GM12872 (cell line): Measurements from ENCODE around the gene SLC6A15.

Experiments
- TF ChIP-seq, protein P1 (sequence below): IDR thresholded peaks from 3 replicates; pipeline ENCODE4 v1.5.1; 2011; ENCODE audit warnings: low read depth, mild to moderate bottlenecking, low read length, moderate library complexity; ENCODE audit not compliant: insufficient read depth

The SLC6A15 gene

GRCh38 chr12:84910549-84911241 is 1.9 kb downstream of the SLC6A15 start:
- TF ChIP-seq, protein P1, sequence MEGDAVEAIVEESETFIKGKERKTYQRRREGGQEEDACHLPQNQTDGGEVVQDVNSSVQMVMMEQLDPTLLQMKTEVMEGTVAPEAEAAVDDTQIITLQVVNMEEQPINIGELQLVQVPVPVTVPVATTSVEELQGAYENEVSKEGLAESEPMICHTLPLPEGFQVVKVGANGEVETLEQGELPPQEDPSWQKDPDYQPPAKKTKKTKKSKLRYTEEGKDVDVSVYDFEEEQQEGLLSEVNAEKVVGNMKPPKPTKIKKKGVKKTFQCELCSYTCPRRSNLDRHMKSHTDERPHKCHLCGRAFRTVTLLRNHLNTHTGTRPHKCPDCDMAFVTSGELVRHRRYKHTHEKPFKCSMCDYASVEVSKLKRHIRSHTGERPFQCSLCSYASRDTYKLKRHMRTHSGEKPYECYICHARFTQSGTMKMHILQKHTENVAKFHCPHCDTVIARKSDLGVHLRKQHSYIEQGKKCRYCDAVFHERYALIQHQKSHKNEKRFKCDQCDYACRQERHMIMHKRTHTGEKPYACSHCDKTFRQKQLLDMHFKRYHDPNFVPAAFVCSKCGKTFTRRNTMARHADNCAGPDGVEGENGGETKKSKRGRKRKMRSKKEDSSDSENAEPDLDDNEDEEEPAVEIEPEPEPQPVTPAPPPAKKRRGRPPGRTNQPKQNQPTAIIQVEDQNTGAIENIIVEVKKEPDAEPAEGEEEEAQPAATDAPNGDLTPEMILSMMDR, result no peak

DNA sequence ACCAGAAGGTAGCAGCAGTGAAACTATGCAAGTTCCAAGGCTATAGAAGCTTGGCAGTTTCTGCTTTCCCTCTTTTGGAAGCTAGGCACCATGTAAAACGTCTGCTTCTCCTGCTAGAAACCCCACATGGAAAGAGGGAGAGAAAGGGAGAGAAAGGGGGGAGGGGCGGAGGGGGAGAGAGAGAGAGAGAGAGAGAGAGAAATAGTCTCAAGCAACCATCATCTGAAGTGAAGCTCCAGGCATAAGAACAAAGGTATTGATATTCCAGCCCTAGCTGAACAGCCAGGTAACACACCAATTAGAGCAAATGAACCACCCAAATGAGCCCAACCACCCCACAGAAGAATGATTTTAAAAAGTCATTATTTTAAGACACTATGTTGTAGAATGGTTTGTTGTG is 8.5 kb downstream of the SLC6A15 start:
- TF ChIP-seq, protein P1, result no peak

GRCh38 chr12:84891106-84891838 is 21.3 kb downstream of the SLC6A15 start:
- TF ChIP-seq, protein P1, result no peak

DNA sequence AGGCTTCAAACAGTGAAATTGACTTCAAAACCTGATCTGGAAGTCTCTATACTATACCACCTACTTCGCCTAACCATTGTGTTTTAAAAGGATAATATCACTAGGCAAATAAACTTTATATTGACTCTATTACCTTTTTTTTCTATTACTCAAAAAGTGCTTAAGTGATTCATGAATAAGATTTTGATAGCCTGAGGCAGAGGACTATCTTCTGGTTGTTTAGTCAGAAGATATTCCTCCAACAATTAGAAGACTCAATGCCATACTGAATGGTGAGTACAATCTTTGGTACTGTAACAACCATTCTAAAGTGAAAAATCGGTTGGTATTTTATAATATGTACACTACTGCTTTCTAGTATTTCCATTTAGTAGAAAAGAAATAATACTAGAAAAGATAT is 22.8 kb downstream of the SLC6A15 start:
- TF ChIP-seq, protein P1, result no peak

GRCh38 chr12:84888861-84889260 is 23.7 kb downstream of the SLC6A15 start:
- TF ChIP-seq, protein P1, result no peak

GRCh38 chr12:84877340-84877739 is 35.3 kb downstream of the SLC6A15 start:
- TF ChIP-seq, protein P1, result no peak

DNA sequence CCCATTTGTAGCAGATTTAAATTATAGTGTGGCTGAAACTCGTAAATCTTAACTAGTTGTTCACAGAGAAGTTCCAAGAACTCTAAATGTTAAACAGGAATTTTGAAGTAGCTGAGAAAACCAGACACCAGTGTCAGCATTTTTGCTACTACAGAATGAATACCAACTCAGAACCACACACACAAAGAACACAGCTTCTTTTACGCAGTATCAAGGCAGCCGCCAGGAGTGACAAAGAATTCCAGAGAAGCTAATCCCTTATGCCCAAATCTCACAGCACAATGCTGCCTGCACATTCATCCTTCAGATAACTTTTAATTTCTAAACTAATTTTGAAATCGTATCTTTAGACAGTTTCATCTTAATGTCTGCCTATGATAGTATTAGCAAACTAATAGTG is 37.4 kb downstream of the SLC6A15 start:
- TF ChIP-seq, protein P1, result no peak
